ENCODE results near the gene JUP.

The JUP gene

DNA sequence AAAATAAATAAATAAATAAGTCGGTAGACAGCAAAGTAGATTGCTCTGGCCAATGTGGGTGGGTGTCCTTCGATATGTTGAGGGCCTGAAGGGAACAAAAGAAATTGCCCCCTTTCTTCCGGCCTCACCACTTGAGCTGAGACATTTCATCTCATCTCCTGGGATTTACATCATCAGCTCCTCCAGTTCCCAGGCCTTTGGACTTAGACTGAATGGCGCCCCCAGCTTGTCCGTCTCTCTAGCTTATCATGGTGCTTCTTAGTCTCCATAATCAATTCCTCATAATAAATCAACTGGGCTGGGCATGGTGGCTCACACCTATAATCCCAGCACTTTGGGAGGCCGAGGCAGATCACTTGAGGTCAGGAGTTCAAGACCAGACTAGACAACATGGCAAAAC is 38.2 kb downstream of the JUP start:
- Histone ChIP-seq H2AFZ (ENCODE audit: low read depth, low read length, severe bottlenecking) (no peak overlapping the region), H3K9me3 (ENCODE audit: insufficient read depth, low read length) (no peaks in the 10 kb centered on the region), H3K27ac (ENCODE audit: low read depth, low read length) (no peak overlapping the region), H3K4me3 (ENCODE audit: insufficient read depth, low read length, poor library complexity, severe bottlenecking) (no peak overlapping the region), H3K79me2 (ENCODE audit: insufficient read depth, low read length) (no peaks in the 10 kb centered on the region), H4K20me1 (ENCODE audit: low read depth, low read length) (no peaks in the 10 kb centered on the region), H3K27me3 (ENCODE audit: low read length) (no peaks in the 10 kb centered on the region), H3K9ac (ENCODE audit: low read length) (no peak overlapping the region), H3F3A (ENCODE audit: insufficient read depth) (no peaks in the 10 kb centered on the region), H3K9me2 (replicated peaks; ENCODE audit: insufficient read depth, low read length) (no peaks in the 10 kb centered on the region), H3K36me3 (ENCODE audit: low read length) (no peaks in the 10 kb centered on the region), H3K4me2 (ENCODE audit: low read depth, low read length, poor library complexity, severe bottlenecking) (no peak overlapping the region)
- TF ChIP-seq, protein P1, sequence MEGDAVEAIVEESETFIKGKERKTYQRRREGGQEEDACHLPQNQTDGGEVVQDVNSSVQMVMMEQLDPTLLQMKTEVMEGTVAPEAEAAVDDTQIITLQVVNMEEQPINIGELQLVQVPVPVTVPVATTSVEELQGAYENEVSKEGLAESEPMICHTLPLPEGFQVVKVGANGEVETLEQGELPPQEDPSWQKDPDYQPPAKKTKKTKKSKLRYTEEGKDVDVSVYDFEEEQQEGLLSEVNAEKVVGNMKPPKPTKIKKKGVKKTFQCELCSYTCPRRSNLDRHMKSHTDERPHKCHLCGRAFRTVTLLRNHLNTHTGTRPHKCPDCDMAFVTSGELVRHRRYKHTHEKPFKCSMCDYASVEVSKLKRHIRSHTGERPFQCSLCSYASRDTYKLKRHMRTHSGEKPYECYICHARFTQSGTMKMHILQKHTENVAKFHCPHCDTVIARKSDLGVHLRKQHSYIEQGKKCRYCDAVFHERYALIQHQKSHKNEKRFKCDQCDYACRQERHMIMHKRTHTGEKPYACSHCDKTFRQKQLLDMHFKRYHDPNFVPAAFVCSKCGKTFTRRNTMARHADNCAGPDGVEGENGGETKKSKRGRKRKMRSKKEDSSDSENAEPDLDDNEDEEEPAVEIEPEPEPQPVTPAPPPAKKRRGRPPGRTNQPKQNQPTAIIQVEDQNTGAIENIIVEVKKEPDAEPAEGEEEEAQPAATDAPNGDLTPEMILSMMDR (IDR thresholded peaks at IDR 0.05; ENCODE audit: insufficient read depth, low read length, poor library complexity, severe bottlenecking): no peak
- TF ChIP-seq EZH2phosphoT487 (conservative IDR thresholded peaks at IDR 0.05; ENCODE audit: low read length): no peak

DNA sequence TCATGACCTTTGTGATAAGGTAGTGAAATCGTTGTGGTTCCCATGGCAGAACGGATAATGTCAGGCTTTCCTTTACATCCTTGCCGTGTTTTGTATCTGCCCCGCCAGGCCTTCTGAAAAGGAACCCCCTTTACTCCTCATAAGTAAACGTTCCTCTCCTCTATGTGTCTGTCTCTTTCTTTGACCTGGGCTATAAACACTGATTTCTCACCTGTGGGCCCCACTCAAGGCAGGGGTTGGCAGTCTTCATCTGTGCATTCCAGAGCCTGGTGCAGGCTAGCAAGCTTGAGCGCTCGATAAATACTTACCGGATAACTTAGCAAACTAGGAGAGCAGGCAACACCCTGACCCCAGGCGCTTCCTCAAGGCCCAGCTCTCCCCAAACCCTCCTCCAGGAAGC is 44.8 kb downstream of the JUP start:
- Histone ChIP-seq H3K9me2 (replicated peaks; ENCODE audit: insufficient read depth, low read length) (no peaks in the 10 kb centered on the region), H3F3A (ENCODE audit: insufficient read depth) (no peaks in the 10 kb centered on the region), H3K4me3 (ENCODE audit: insufficient read depth, low read length, poor library complexity, severe bottlenecking) (no peak overlapping the region), H3K27me3 (ENCODE audit: low read length) (no peaks in the 10 kb centered on the region), H4K20me1 (ENCODE audit: low read depth, low read length) (no peaks in the 10 kb centered on the region), H3K9me3 (ENCODE audit: insufficient read depth, low read length) (no peaks in the 10 kb centered on the region), H3K9ac (ENCODE audit: low read length) (no peak overlapping the region), H3K27ac (ENCODE audit: low read depth, low read length) (no peak overlapping the region), H3K4me2 (ENCODE audit: low read depth, low read length, poor library complexity, severe bottlenecking) (no peak overlapping the region), H3K79me2 (ENCODE audit: insufficient read depth, low read length) (no peaks in the 10 kb centered on the region), H3K36me3 (ENCODE audit: low read length) (no peaks in the 10 kb centered on the region), H2AFZ (ENCODE audit: low read depth, low read length, severe bottlenecking) (no peak overlapping the region)
- TF ChIP-seq, protein P1 (IDR thresholded peaks at IDR 0.05; ENCODE audit: insufficient read depth, low read length, poor library complexity, severe bottlenecking): no peak
- TF ChIP-seq EZH2phosphoT487 (conservative IDR thresholded peaks at IDR 0.05; ENCODE audit: low read length): no peak

DNA sequence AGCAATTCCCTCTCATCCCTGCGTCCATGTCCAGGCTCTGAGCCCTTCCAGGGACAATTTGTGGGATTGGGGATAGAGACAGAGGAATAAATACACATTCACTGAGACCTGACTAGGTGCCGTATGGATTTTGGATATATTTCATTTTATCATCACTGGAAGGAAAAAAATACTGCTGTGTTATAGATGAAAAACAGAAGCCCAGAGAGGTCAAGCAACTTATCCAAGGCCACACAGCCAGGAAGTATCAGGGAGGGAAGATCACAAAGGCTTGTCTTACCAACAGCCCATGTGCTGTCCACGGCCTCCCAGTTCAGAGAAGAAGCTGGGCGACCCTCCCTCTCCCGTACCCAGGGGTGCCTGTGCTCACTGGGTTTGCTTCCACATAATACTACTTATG is 46.0 kb downstream of the JUP start:
- Histone ChIP-seq H3K27ac (ENCODE audit: low read depth, low read length) (no peak overlapping the region), H3K36me3 (ENCODE audit: low read length) (no peaks in the 10 kb centered on the region), H3K79me2 (ENCODE audit: insufficient read depth, low read length) (no peaks in the 10 kb centered on the region), H3K9me2 (replicated peaks; ENCODE audit: insufficient read depth, low read length) (no peaks in the 10 kb centered on the region), H3K4me2 (ENCODE audit: low read depth, low read length, poor library complexity, severe bottlenecking) (no peak overlapping the region), H3K9ac (ENCODE audit: low read length) (no peak overlapping the region), H4K20me1 (ENCODE audit: low read depth, low read length) (no peaks in the 10 kb centered on the region), H3K4me3 (ENCODE audit: insufficient read depth, low read length, poor library complexity, severe bottlenecking) (no peak overlapping the region), H3F3A (ENCODE audit: insufficient read depth) (no peaks in the 10 kb centered on the region), H3K27me3 (ENCODE audit: low read length) (no peaks in the 10 kb centered on the region), H2AFZ (ENCODE audit: low read depth, low read length, severe bottlenecking) (no peak overlapping the region), H3K9me3 (ENCODE audit: insufficient read depth, low read length) (no peaks in the 10 kb centered on the region)
- TF ChIP-seq EZH2phosphoT487 (conservative IDR thresholded peaks at IDR 0.05; ENCODE audit: low read length): no peak
- TF ChIP-seq, protein P1 (IDR thresholded peaks at IDR 0.05; ENCODE audit: insufficient read depth, low read length, poor library complexity, severe bottlenecking): no peak

Data from SU-DHL-6 (cell line).